GM18519 (cell line): ENCODE measurements around the gene NXPH1.
"Not testable (repeated sequence)": the region's sequence is repeated elsewhere in the genome, so short reads cannot be mapped to it uniquely, and the experiment has no call there.

Experiments used
- ATAC-seq: cut with Tn5 transposase; IDR thresholded peaks from one replicate; pipeline ENCODE4 v1.9.1; 2021; ENCODE audit warnings: mild to moderate bottlenecking, moderate library complexity; ENCODE audit not compliant: unreplicated experiment, low FRiP score

NXPH1 gene

DNA sequence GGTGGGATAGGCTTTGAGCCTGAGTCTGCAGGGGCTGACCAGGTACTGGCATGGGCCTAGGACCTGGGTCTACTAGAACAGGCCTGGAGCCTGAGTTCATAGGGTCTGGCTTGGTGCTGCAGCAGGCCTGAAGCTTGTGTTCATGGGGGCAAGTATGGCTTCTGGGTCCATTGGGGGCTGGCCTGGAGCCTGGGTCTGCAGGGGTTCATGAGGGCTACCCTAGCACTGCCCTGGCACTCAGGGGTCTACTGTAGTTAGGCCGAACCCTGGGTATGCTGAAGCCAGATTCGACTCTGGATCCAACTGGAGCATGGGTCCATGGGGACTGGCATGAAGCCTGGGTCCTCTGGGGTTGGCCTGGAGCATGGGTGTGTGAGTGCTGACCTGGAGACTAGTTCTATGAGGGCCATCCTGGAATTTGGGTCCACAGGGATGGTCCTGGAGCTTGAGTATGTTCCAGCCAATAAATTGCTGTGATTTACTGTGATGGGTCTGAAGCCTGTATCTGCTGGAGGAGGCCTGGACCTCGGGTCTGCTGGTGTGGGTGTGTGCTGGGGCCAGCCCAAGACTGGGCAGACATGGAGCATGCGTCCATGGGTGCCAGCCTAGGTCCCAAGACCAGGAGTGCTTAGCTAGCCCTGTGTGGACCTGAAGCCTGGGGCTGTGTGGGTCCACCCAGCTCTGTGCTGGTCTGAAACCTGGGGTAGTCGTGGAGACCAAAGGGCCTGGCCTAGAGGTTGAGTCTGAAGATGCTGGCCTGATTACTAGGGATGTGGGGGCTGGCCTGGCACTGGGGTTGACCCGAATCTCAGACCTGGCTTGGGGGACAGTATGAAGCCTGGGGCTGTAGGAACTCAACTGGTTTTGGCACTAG is 235.5 kb downstream of the NXPH1 start:
- no peak for ATAC-seq

DNA sequence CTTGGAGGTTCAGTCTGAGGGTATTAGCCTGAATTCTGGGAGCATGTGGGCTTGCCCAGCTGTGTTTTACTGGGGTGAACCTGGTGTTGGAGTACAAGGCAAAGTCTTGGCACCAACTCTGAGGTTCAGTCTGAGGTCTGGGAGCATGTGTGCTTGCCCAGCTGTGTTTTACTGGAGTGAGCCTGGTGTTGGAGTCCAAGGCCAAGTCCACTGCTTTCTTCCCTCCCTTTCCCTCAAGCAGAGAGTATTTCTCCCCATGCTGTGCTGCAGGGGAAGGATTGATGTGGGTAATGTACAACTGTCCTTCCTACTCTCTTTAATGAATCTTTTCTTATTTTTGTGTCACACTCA is 236.1 kb downstream of the NXPH1 start:
- no peak for ATAC-seq

DNA sequence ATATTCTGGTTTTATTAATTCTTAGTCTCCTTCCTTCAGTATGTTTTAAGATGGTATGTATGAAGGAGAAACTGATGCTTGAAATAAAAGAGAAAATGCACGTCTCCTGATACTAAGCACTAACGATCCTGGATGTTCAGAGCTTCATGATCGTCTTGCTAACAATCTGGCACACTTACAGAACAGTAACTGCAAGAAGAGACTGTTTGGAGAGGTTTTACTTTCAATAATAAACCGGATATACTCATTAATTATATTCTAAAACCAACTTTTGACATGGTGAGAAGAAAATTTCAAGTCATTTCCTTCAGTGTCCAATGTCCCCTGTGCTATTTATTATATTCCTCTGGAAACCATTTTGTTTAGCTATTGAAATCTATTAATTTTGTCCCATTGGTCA is 251.0 kb downstream of the NXPH1 start:
- no peak for ATAC-seq

DNA sequence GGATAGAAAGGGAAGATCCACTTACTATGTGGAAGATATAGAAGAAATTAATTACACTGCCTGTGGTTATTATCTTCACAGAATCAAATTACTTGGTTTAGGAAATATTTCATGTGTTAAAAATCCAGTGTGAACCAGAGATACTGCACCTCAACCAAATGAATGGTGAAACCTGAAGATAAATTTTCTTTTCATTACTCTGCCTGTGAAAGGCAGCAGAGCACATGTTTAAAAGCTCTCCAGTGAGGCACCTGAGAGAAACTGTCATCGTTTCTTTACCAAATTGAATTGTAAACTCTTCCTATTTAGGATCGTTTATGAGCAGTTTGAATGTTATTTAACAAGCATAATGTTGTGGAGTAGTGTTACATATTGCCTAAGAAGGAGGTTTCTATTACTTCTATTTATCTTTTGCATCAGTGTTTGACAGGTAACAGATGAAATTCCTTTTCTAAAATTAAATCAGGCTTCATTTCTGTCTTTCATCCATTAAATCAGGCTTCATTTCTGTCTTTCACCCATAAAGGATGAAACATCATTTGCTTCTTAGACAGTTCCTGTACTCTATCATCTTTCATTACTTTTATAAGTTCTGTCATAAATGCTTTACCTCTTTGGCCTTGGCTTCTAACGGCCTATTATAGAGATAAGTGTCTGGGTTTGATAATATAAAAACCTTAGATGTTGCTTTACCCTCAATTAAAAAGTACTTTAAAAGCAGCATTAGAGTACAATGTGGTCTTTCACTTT is 266.6 kb downstream of the NXPH1 start:
- ATAC-seq, result no peak

DNA sequence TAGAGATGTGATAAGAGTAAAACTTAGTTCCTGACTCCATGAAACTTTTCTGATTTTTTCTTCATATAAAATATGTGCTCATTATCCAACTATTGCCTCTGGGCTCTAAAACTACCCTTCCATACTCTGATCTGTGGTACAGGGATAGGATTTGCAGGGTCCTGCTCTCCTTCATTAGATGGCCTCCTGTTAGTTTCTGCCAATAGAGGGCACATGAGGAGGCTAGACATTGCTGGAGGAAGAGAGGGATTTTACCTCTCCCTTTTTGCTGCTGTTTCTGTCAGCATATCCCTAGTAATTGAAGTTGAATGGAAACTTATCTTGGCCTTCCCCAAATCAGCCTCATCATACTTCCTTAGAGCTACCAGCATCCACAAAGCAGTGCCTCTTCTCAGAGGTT is 269.4 kb downstream of the NXPH1 start:
- ATAC-seq, result no peak

DNA sequence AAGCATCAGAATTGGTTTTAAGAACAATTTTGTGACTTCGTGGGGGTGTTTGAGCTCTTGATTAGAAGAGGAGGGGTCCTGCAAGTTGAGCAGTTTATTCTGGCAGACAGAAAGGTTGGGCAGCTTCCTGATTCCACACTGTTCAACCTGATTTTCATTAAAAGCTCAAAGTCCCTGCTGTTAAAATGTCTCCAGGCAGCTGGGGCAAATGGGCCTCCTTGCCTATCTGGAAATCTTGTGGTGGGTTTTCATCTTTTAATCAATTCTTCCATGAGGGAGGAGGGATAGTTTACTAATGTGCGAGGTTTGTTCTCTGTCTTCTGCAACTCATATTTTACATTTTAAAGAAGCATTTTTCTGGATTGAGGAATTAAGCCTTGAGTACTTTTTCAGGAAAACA is 276.7 kb downstream of the NXPH1 start:
- no peak for ATAC-seq

DNA sequence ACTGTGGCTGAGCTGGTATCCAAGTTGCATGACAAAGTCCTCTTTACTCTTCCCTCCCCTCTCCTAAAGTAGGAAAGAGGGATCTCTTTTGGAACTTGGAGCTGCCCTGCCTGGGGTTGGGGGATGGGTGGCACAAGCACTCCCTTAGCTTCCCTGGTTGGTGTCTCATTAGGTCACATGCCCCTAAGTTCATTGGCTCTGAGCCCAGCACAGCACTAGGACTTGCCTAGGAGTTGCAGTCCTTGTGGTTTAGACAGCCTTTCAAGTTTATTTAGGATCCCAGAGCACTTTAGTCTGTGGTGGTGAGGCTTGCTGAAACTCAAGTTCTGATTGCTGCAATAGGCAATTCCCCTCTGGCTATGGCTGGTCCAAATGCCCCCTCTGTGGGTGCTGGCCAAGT is 281.4 kb downstream of the NXPH1 start:
- no peak for ATAC-seq

DNA sequence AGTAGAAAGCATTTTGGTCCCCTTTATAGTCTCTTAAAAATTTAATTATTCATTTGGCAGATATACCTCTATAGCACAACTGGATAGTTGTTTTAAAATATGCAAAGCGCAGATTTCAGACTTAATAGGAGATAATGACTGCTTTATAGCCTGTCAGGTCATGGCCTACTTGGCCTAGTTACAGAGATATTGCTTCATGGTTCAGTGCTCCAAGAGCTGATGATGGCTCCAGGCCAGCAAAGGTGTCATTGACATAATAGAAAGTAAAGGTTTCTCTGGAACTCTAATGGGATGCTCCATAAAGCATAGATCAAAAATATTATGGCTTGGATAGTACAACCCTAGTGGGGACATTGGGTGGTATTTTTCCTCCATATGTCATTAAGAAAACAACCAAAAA is 285.7 kb downstream of the NXPH1 start:
- ATAC-seq, result no peak

DNA sequence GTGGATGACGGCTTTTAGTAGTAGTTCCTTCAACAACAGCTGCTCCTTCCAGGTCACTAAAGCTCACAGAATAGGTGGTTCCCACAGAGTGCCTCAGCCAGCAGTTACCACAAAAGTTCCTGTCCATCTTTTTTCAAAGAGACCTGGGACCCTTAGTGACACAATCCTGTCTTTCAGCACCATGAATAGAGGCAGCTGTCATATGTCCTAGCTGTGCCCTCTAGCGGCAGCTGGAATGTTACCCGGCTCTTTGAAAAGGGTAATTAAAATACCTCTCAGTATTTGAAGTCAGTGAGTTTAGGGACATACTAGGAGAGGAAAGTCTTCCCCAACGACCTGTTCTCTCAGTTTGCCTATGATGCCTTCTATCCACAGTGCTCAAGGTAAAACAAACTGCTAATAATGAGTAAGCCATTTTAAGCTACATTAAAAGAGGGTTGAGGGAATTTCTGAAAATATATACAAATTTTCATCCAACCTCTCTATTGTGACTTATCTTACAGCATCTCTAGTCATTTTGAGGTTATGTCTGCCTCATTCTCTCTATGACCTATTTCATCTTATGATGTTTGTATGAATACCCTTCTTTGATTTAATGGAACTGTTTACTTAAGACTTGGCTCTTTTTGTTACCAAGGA is 290.8 kb downstream of the NXPH1 start:
- ATAC-seq, result peak; percentile 95

DNA sequence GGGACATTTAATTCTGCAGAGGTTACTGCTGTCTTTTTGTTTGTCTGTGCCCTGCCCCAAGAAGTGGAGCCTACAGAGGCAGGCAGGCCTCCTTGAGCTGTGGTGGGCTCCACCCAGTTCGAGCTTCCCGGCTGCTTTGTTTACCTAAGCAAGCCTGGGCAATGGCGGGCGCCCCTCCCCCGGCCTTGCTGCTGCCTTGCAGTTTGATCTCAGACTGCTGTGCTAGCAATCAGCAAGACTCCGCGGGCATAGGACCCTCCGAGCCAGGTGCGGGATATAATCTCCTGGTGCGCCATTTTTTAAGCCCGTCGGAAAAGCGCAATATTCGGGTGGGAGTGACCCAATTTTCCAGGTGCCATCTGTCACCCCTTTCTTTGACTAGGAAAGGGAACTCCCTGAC is 298.3 kb downstream of the NXPH1 start:
- not testable (repeated sequence) for ATAC-seq

DNA sequence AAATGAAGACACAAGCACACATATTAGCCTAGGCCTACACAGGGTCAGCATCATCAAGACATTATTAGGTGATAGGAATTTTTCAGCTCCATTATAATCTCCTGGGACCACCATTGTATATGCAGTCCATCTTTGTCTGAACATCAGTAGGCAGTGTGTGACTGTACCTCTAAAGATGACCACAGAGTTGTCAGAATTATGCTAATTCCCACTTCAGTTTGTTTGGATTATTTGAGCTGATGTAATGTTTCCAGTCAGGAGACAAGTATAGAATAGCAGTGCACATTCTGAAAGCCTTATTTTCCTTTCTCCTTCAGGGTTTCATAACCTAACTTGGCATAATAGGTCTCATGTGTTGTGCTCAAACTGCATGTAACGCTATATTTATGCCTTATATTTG is 306.4 kb downstream of the NXPH1 start:
- no peak for ATAC-seq

DNA sequence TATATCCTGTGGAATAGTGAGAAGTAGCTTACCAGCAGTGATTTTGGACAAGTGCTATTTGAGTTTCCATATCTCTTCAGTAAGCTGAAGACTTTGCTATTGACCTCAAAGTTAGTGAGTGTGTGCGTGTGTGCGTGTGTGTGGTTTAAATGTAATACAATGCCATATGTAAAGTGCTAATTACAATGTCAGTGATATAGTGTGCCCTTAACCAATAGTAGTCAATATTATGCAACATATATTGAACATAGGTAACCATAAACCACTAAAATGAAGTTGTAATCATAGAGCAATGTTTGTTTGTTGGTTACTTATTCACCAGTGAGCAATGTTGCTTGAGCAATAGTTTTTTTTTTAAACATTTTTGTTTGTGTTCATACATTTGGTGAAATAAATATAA is 309.4 kb downstream of the NXPH1 start:
- ATAC-seq, result no peak

DNA sequence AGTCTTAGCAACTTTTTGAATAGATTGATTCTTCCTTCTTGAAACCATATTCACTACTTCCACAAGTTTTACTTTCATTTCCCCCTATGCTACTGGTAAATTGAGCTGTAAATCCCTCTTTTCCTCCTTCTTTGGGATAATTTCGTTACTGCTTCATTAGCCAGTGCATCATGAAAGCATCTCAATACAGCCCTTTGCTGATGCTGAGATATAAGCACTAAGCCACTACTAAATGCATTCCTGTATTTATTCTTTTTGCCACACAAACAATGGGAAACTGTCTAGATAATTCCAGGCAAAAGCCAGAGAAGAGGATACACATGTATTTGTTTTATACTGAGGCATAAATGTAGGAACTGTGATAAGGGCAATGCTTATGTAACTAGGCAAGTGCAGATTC is 313.9 kb downstream of the NXPH1 start:
- ATAC-seq, result no peak

DNA sequence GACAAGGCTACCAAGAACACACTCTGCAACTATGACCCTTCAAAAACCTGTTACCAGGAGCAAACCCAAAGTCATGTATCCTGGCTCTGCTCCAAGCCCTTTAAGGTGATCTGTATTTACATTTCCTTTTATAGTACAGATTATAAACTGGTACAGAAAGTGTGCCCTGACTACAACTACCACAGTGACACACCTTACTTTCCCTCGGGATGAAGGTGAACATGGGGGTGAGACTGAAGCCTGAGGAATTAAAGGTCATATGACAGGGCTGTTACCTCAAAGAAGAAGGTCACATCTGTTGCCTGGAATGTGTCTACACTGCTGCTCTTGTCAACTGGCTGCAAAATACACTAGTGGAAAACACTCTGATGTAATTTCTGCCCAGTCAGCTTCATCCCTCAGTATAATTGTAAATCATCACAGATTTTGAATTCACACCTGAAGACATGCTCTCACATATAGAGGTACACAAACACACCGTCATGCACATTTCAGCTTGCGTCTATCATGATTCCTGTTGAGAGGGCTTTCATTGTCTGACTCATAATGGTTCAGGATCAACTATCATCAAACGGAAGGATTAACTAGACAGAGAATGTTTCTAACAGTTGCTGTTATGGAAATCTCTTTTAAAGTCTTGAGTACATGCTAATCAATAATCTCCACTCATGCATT is 318.3 kb downstream of the NXPH1 start:
- ATAC-seq, result no peak

DNA sequence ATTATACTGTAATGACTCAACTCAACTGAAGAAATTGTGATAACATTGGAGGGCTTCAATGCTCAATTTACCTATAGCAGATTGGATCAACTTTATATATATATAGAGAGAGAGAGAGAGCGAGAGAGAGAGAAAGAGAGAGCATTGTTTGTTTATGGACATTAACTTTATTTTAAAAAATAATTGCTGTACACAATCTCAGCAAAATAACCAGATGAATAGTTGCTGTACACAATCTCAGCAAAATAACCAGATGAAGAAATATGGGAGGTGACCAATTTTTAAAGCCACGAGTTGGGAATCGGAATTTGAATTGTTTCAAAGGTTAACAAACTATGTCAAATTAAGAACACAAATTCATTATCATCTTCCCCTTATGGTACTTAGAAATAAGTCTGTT is 319.9 kb downstream of the NXPH1 start:
- ATAC-seq, result no peak

DNA sequence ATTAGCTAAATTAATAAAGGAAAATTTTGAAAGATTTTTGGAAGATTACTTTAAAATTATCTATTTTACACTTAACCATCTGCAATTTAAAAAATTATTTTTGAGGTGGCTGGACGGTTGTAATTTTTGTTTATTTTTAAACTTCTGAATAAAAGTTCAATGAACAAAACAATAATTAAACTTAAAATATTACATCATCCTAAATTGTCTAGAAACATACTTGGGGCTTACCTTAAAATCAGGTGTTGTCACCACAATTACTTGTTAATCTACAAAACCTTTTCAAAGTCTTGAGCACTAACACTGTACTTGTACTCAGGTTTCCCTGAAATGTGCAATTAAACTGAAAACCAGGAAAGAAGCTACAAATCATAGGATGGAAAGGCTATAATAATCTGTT is 328.3 kb downstream of the NXPH1 start:
- ATAC-seq, result no peak

DNA sequence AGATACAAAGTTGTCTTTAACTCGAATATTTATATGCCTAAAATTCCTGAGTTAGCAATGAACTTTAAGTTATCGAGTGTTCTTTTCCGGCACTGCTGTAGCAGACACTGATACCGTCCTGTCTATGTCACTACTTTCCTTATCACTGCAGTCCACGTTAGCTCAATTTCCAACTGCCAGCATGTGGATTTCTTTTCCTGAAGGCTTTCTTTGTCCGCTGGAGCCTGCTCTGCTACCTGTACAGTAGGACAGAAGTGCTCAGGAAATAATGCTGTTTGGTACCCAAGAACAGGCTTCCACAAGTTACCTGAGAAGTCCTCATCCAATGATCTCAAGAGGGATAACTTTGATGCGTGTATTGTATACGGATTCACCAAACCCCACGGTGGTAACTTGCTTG is 329.4 kb downstream of the NXPH1 start:
- no peak for ATAC-seq

DNA sequence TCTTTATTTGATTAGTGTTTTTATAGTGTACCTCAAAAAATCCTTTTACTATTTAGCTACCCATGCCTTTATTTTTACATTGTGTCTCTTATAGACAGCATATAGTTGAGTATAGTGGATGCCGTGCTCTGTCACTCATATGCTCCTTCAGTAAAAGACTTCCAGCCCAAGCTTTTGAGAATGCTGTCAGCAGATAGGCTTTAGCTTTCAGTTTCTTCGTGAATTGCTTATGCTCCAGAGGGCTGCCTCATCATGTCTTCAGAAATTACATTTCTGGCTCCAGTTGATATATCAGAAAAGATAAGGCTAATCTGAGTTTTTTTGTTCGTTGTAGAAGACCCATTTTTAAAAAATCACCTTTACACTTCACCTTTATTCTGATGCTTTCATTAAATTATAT is 332.0 kb downstream of the NXPH1 start:
- ATAC-seq, result no peak

DNA sequence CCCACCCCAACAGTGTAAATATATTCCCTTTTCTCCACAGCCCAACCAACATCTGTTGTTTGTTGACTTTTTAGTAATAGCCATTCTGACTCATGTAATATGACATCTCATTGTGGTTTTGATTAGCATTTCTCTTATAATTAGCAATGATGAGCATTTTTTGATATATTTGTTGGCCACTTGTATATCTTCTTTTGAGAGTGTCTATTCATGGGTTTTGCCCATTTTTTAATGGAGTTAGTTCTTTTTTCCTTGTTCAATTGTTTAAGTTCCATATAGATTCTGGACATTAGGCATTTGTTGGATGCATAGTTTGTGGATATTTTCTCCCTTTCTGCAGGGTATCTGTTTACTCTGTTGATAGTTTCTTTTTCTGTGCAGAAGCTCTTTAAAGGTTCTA is 340.1 kb downstream of the NXPH1 start:
- ATAC-seq, result no peak

DNA sequence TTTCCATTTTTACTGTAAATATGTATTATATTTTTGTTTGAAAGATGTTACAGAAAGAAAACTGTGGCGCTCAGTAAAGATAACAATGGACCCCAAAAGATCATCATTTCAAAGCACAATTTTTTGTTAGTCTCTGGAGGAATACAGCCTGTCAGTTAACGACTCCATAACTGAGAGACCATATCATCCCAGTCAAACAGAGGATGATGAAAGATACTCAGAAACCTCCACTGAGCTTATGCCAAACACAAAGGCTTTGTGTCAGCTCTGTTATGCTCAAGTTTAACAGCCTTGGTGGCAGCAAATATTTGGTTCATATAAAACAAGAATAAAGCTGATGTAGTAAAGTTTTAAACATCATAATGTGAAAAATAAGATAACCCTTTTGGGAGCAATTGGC is 345.1 kb downstream of the NXPH1 start:
- no peak for ATAC-seq

DNA sequence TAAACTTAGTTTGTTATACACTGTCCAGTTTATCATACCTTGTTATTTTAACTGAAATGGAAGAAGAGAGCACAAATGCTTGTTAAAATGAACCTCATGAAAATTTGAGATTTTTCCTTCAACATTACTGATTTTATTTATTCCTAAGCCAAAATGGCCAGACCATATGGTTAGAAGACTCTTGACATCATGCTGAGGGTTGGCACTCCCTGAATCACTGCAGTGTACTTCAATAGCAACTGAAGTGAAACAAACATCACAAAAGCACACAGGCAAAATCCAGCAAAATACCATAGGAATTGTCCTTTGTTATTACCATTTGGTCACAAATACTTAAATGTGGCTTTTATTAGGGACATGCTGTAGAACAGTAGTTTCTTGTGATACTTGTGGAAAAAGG is 347.8 kb downstream of the NXPH1 start:
- ATAC-seq, result no peak
